Placental pericyte (primary cell): Measurements from ENCODE around the gene HNRNPM. TPM values are rescaled to one million over a fixed set of nuclear protein-coding genes. Genes with fewer than 3 reads are reported as not detected.

ENCODE experiments used
- total RNA-seq: library from RNA; depleted of rRNA; stranded (reverse); fragments of >200 nt; gene quantifications from 2 replicates; pipeline ENCODE4 v1.2.3, GENCODE V29; 2012

Gene HNRNPM
- total RNA-seq, result 50.8 and 71.0 TPM in 2 replicates

GRCh38 chr19:8444677-8445487 is at the start of gene HNRNPM:
Gene HNRNPM, plus strand, starts transcription at chr19:8444975. Its CDS starts 24 bp downstream, at chr19:8444999.

GRCh38 chr19:8412783-8413628 is 31.8 kb upstream of the HNRNPM start, which contains the start of gene MARCHF2:
Gene MARCHF2, plus strand, starts transcription at chr19:8413305. Its CDS starts 8,536 bp downstream, at chr19:8421841.

GRCh38 chr19:8513687-8514504 is 69.1 kb downstream of the HNRNPM start, which contains the start of gene ZNF414:
Gene ZNF414, minus strand, starts transcription at chr19:8514167. Its CDS starts 121 bp downstream, at chr19:8514046.

Other genes starting within 250 kb of the HNRNPM start
- 0.72 and 8.5 TPM in 2 replicates for gene CERS4, start 235.6 kb upstream of the HNRNPM start, total RNA-seq
- 25.8 and 50.6 TPM in 2 replicates for gene CD320, start 136.6 kb upstream of the HNRNPM start, total RNA-seq
- 22.6 and 24.3 TPM in 2 replicates for gene NDUFA7, start 123.6 kb upstream of the HNRNPM start, total RNA-seq
- gene RPS28, start 123.5 kb upstream of the HNRNPM start, total RNA-seq, result 66.7 and 318 TPM in 2 replicates
- gene KANK3, start 101.7 kb upstream of the HNRNPM start, total RNA-seq, result 0.22 and 0.86 TPM in 2 replicates
- gene ANGPTL4, start 80.8 kb upstream of the HNRNPM start, total RNA-seq, result 2.6 and 18.5 TPM in 2 replicates
- gene RAB11B, start 54.6 kb upstream of the HNRNPM start, total RNA-seq, result 29.1 and 48.4 TPM in 2 replicates
- 56.0 and 65.9 TPM in 2 replicates for gene MARCHF2, start 31.7 kb upstream of the HNRNPM start, total RNA-seq
- under 0.01 TPM in 1 of 2 replicates, not detected in the other for gene PRAM1, start 57.7 kb downstream of the HNRNPM start, total RNA-seq
- 9.9 and 13.3 TPM in 2 replicates for gene ZNF414, start 69.2 kb downstream of the HNRNPM start, total RNA-seq
- gene MYO1F, start 132.5 kb downstream of the HNRNPM start, total RNA-seq, result 0.66 and 0.86 TPM in 2 replicates
- gene ADAMTS10, start 165.7 kb downstream of the HNRNPM start, total RNA-seq, result 8.3 and 19.3 TPM in 2 replicates
- not detected in 2 replicates for gene NFILZ, start 185.7 kb downstream of the HNRNPM start, total RNA-seq